ENCODE measurements around the gene SLC39A13.

The SLC39A13 gene

DNA sequence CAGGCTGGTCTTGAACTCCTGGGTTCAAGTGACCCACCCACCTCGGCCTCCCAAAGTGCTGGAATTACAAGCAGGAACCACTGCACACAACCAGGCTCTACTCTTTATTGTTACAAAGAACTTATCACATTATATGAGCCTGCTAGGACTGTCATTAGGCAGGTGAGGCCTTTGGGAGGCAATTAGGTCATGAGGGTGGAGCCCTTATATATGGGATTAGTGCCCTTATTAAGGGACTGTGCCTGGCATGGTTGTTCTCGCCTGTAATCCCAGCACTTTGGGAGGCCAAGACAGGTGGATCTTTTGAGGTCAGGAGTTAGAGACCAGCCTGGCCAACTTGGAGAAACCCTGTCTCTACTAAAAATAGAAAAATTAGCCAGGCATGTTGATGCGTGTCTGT, 28.3 kb downstream of the SLC39A13 start:
- TF ChIP-seq Cebpa-rat (IDR thresholded peaks at IDR 0.05): no peak
- H3K4me3 ChIP-seq: no peak overlapping the region
- no peak overlapping the region for H3K27ac ChIP-seq
- no peaks in the 10 kb centered on the region for H3K27me3 ChIP-seq
- H3K4me2 ChIP-seq: no peak overlapping the region
- H3K9ac ChIP-seq: no peak overlapping the region
- H3K36me3 ChIP-seq: no peaks in the 10 kb centered on the region
- H4K20me1 ChIP-seq: no peaks in the 10 kb centered on the region
- peaks cover 5 to 13% (median 11%) of the 10 kb centered on the region in 10 experiments; a peak in 16 of 20 replicates for H3K4me1 ChIP-seq
- H3K9me3 ChIP-seq (replicated peaks in 1 of 11): no peaks in the 10 kb centered on the region

DNA sequence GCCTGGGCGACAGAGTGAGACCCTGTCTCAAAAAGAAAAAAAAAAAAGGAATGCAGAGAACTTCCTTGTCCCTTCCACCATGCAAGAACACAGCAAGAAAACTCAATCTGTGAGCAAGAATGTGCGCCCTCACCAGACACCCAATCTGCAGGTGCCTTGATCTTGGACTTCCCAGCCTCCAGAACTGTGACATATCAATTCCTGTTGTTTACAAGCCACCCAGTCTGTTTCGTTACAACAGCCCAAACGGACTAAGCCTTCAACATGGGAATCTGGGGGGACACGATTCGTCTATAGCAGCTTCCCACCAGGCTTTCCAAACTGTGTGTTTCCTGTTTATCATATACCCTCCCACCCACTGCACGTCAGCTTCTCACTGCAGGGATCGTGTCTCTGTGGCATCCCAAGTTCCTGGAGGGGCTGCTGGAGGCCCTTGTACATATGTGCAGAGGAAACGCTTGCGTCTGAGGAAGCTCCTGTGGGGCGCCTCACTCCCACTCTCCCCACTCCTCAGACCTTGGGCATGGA, 28.9 kb downstream of the SLC39A13 start:
- Histone ChIP-seq H3K27me3 (no peaks in the 10 kb centered on the region), H3K36me3 (no peaks in the 10 kb centered on the region), H3K4me1 (peaks cover 5 to 13% (median 11%) of the 10 kb centered on the region in 10 experiments; a peak in 16 of 20 replicates), H3K4me2 (peak overlapping the region in 9 of 11 experiments; percentile 37 to 72 (median 59); a peak in 17 of 22 replicates), H4K20me1 (no peaks in the 10 kb centered on the region), H3K27ac (peak overlapping the region in 4 of 11 experiments; percentile 27 to 55 (median 29); a peak in 5 of 22 replicates), H3K9me3 (replicated peaks in 1 of 11) (no peaks in the 10 kb centered on the region), H3K4me3 (no peak overlapping the region), H3K9ac (peak overlapping the region in 5 of 11 experiments; percentile 16 to 63 (median 44); a peak in 8 of 22 replicates)
- no peak for TF ChIP-seq Cebpa-rat (IDR thresholded peaks at IDR 0.05)

DNA sequence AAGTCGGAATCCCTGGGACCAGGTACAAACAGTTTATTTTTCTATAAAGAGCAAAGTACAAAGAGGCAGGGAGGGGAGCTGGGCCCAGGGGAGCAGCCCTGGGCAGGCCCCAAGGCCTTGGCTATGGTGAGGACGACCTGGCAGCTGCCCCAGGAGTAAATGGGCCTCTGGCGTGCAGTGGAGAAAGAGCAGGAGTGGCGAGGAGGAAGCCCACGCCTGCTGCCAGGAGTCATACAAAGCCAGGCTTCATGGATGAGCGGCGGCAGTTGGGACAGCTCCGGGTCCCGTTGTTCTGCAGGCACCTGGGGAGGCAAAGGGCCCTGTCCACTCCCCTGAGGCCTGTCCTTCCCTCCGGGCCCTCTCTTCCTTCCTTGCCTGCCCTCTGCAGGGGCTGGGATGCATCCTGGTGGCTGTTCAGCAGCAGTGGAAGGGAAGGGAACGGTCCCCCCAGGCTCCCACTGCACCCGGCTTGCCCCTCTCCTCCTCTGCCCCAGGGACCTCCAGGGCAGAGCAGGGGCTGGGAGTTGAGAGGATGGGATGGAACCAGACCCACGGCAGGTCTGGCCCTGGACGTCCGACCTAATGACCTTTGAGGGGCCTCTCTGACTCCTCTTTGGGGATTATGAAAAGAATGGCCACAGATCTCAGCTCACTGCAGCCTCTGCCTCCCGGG, 29.5 kb downstream of the SLC39A13 start:
- H3K4me1 ChIP-seq: peaks cover 5 to 13% (median 11%) of the 10 kb centered on the region in 10 experiments; a peak in 16 of 20 replicates
- H4K20me1 ChIP-seq: no peaks in the 10 kb centered on the region; a peak in 1 of 22 replicates
- no peak overlapping the region for H3K4me3 ChIP-seq

DNA sequence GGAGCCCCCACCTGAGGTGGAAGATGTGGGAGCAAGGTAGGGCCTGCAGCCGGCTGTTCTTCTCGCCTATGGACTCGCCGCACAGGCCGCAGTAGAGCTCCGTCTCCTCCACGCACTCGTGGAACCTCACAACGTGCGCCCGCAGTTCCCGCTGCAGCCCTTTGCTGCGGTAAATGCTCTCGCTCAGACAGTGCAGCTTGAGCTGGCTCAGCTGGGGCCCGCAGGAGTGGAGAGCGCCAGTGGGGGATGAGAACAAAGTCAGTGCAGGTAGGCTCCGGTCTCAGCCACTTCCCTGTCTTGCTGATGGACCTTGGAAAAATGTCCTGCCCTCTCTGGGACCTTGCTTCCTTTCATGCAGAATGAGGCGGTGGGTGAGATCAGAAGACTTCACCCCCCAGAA, 30.3 kb downstream of the SLC39A13 start:
- Histone ChIP-seq H3K9me3 (replicated peaks in 1 of 11) (no peaks in the 10 kb centered on the region), H3K27me3 (no peaks in the 10 kb centered on the region), H3K4me2 (no peak overlapping the region), H3K36me3 (no peaks in the 10 kb centered on the region), H4K20me1 (no peaks in the 10 kb centered on the region; a peak in 1 of 22 replicates), H3K9ac (no peak overlapping the region), H3K4me1 (peaks cover 5 to 13% (median 11%) of the 10 kb centered on the region in 10 experiments; a peak in 16 of 20 replicates), H3K27ac (no peak overlapping the region), H3K4me3 (no peak overlapping the region)
- TF ChIP-seq Cebpa-rat (IDR thresholded peaks at IDR 0.05): no peak

More for the DNA sequence above, 29.5 kb downstream of the SLC39A13 start:
- no peaks in the 10 kb centered on the region for H3K27me3 ChIP-seq
- TF ChIP-seq Cebpa-rat (IDR thresholded peaks at IDR 0.05): no peak
- H3K4me2 ChIP-seq: peak overlapping the region; percentile 7 to 72 (median 56); a peak in 18 of 22 replicates
- peak overlapping the region in 6 of 11 experiments; percentile 16 to 63 (median 44); a peak in 10 of 22 replicates for H3K9ac ChIP-seq
- peak overlapping the region in 5 of 11 experiments; percentile 20 to 55 (median 27); a peak in 6 of 22 replicates for H3K27ac ChIP-seq
- H3K9me3 ChIP-seq (replicated peaks in 1 of 11): no peaks in the 10 kb centered on the region
- no peaks in the 10 kb centered on the region for H3K36me3 ChIP-seq

DNA sequence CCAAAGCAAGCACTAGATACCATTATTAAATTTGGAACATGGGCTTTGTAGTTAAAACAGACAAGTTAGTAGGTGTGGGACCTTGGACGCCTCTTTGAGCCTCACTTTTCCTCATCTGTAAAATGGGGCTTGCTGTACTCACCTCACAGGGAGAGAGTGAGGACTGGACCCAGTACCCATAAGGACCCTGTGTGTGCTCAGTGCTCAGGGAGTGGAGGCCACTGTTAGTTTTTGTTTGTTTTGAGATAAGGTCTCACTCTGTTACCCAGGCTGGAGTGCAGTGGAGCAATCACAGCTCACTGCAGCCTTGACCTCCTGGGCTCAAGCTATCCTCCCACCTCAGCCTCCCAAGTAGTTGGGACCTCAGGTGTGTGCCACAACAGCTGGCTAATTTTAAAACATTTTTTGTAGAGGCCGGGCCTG, 31.7 kb downstream of the SLC39A13 start:
- peaks cover 5 to 13% (median 11%) of the 10 kb centered on the region in 10 experiments; a peak in 16 of 20 replicates for H3K4me1 ChIP-seq
- H3K9me3 ChIP-seq (replicated peaks in 1 of 11): no peaks in the 10 kb centered on the region
- H3K9ac ChIP-seq: no peak overlapping the region
- H3K27ac ChIP-seq: no peak overlapping the region
- H3K36me3 ChIP-seq: no peaks in the 10 kb centered on the region
- H3K4me3 ChIP-seq: no peak overlapping the region
- no peak for TF ChIP-seq Cebpa-rat (IDR thresholded peaks at IDR 0.05)
- no peaks in the 10 kb centered on the region; a peak in 1 of 22 replicates for H4K20me1 ChIP-seq
- no peak overlapping the region for H3K4me2 ChIP-seq
- H3K27me3 ChIP-seq: no peaks in the 10 kb centered on the region

DNA sequence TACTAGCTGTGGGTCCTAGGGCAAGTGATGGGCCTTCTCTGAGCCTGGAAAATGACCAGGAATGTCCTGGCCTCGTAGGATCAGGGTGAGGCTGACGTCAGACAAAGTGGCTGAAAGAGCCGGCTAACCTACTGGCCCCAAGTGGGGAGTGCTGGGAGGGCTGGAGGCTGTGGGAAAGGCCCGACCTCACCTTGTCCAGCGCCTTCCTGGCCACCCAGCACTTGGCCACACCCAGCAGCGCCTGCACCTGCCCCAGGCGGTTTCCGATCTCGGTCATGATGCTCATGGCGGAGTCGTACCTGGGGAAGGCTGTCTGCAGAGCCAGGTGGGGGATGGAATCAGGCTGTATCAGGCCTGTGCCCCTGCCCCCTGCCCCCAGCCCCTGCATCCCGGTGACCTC, 33.0 kb downstream of the SLC39A13 start:
- H4K20me1 ChIP-seq: no peaks in the 10 kb centered on the region; a peak in 1 of 22 replicates
- H3K9me3 ChIP-seq (replicated peaks in 1 of 11): no peaks in the 10 kb centered on the region
- no peak overlapping the region for H3K4me2 ChIP-seq
- peaks cover 5 to 13% (median 11%) of the 10 kb centered on the region in 10 experiments; a peak in 16 of 20 replicates for H3K4me1 ChIP-seq
- no peaks in the 10 kb centered on the region for H3K27me3 ChIP-seq
- TF ChIP-seq Cebpa-rat (IDR thresholded peaks at IDR 0.05): no peak
- H3K27ac ChIP-seq: no peak overlapping the region
- H3K36me3 ChIP-seq: no peaks in the 10 kb centered on the region
- no peak overlapping the region for H3K9ac ChIP-seq
- H3K4me3 ChIP-seq: no peak overlapping the region

DNA sequence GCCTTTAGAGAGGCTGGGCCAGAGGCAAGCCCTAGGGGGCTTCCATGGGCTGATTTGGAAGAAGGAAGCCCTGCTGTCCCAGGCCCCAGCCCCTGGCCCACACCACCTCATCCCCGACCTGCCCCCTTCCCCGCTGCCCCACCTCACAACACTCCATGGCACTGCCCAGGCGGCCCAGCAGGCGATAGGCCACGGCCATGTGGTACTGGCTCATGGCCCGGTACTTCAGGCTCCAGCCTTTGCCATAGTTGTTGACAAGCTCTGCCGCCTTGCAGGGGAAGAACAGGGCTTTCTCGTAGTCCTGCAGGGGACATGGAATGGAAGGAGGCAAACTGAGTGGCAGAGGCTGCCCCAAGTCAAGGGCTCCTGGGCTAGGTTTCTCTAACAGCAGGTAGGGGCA, 34.1 kb downstream of the SLC39A13 start:
- Histone ChIP-seq H3K9ac (no peak overlapping the region), H3K9me3 (replicated peaks in 1 of 11) (no peaks in the 10 kb centered on the region), H3K27ac (no peak overlapping the region), H3K27me3 (no peaks in the 10 kb centered on the region), H3K4me2 (no peak overlapping the region), H4K20me1 (no peaks in the 10 kb centered on the region; a peak in 1 of 22 replicates), H3K4me1 (peaks cover 5 to 9% (median 8%) of the 10 kb centered on the region in 10 experiments; a peak in 16 of 20 replicates), H3K36me3 (no peaks in the 10 kb centered on the region), H3K4me3 (no peak overlapping the region)
- TF ChIP-seq Cebpa-rat (IDR thresholded peaks at IDR 0.05): no peak

DNA sequence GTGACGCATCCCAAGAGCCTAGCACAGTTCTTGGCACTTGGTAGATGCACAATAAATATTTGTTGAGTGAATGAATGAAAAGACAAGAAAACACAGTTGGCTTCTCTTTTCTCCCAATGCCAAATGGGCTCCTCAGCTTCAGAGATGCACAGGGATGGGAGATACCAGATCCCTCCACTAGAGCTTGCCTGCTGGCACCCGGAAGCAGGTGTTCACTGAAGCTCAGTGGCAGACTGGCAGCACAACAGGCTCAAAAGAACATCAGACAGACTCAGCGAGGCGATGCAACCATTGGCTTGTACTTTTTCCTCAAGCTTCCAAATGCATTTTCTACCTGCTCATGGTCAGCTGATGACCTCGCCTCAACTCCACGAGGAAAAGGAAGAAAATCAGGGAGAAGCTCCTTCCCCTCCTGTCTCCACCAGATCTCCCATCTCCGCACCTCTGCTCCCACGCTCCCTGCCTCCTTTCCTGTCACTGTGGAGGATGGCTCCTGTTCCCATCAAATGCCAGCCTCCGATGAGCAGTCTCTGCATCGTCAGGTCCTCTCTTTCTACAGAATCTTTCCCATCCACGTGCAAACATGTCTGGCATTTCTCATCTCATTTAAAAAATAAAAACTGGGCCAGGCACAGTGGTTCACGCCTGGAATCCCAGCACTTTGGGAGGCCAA, 34.8 kb downstream of the SLC39A13 start:
- Histone ChIP-seq H3K9ac (no peak overlapping the region), H3K27ac (no peak overlapping the region)

DNA sequence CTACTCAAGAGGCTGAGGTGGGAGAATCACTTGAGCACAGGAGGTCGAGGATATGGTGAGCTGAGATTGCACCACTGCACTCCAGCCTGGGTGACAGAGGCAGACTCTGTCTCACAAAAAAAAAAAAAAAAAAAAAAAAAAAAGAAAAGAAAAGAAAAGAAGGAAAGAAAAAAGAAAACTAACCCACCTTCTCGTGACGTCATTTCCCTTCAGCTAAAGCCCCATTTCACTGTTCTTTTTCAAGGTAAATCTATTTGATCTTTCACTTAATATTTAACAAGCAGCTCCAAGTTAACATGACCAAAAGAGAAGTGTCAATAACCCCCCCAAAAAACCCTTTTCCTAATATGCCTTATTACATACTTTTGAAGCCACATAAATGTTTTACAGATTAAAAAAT, 35.4 kb downstream of the SLC39A13 start:
- Histone ChIP-seq H3K9me3 (replicated peaks in 1 of 11) (no peaks in the 10 kb centered on the region), H3K27me3 (no peaks in the 10 kb centered on the region), H3K9ac (no peak overlapping the region), H3K36me3 (no peaks in the 10 kb centered on the region), H3K4me2 (no peak overlapping the region), H3K27ac (no peak overlapping the region), H4K20me1 (no peaks in the 10 kb centered on the region; a peak in 1 of 22 replicates), H3K4me1 (no peaks in the 10 kb centered on the region), H3K4me3 (no peak overlapping the region)
- TF ChIP-seq Cebpa-rat (IDR thresholded peaks at IDR 0.05): no peak

More for the DNA sequence above, 34.8 kb downstream of the SLC39A13 start:
- Histone ChIP-seq H3K4me2 (no peak overlapping the region), H3K9me3 (replicated peaks in 1 of 11) (no peaks in the 10 kb centered on the region), H4K20me1 (no peaks in the 10 kb centered on the region; a peak in 1 of 22 replicates), H3K27me3 (no peaks in the 10 kb centered on the region), H3K4me1 (peaks cover 0 to 3% (median 1%) of the 10 kb centered on the region in 10 experiments; a peak in 14 of 20 replicates), H3K36me3 (no peaks in the 10 kb centered on the region), H3K4me3 (no peak overlapping the region)
- TF ChIP-seq Cebpa-rat (IDR thresholded peaks at IDR 0.05): no peak

Data from BLaER1 treated with 17β-estradiol and CSF1 and Interleukin-3, amounts not matched to agents 10 nM and 100 nM (cell line).